Measurements from ENCODE around the gene ICAM1. TPM values are rescaled to one million over a fixed set of nuclear protein-coding genes. Genes with fewer than 3 reads are reported as not detected.

ICAM1 gene
- total and polyA plus RNA-seq, 7 experiments from 2014 or later: 1.2 to 47.2 (median 4.2) TPM

DNA sequence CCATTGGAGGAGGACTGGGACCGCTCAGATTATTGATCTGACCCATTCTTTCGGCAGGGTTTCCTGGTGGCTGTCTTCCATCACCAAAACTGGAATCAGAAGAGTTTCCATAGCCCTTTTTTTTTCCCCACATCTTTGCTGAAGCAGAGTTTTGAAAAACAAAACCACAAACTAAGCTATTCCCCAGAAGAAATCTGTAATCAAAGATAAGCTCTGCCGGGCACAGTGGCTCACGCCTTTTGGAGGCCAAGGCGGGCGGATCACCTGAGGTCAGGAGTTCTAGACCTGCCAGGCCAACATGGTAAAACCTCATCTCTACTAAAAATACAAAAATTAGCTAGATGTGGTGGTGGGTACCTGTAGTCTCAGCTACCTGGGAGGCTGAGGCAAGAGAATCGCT is 4.2 kb upstream of the ICAM1 start:
- no peak overlapping the region for H3K4me3 Mint-ChIP-seq
- Histone ChIP-seq H3K36me3 (ENCODE audit: control insufficient read depth in 2 of 3, insufficient read depth in 3 of 3, low read length in 3 of 3) (no peaks in the 10 kb centered on the region), H3K27ac (ENCODE audit: low read depth, low read length) (no peak overlapping the region), H3K9me3 (ENCODE audit: control insufficient read depth in 2 of 3, low read length in 3 of 3) (no peaks in the 10 kb centered on the region), H3K4me1 (ENCODE audit: control insufficient read depth in 2 of 2, insufficient read depth in 2 of 2, low read length in 2 of 2) (peaks cover 7 to 8% of the 10 kb centered on the region in 2 donors), H3K4me3 (ENCODE audit: low read length) (no peak overlapping the region), H3K27me3 (ENCODE audit: control insufficient read depth in 2 of 2, insufficient read depth in 2 of 2, low read length in 2 of 2) (no peaks in the 10 kb centered on the region)
- H3K27ac Mint-ChIP-seq: no peak overlapping the region
- ChIA-PET POLR2A (no interaction called here), CTCF (interaction anchor here (0.6 to 6.4 kb wide), 6 partner anchors 24 to 137 kb away, joined by 3 to 146 read pairs (median 4); partner anchors contain the start of gene CDC37)
- peaks cover 0 to under 1% (median 0%) of the 10 kb centered on the region in 5 donors for H3K36me3 Mint-ChIP-seq
- H3K9me3 Mint-ChIP-seq: no peaks in the 10 kb centered on the region
- ATAC-seq (no peak), DNase-seq (no peak)
- intact Hi-C loops (cut with micrococcal nuclease): no loop called here
- H3K4me1 Mint-ChIP-seq: peaks cover 3 to 23% (median 9%) of the 10 kb centered on the region in 7 donors
- no peaks in the 10 kb centered on the region for H3K27me3 Mint-ChIP-seq

DNA sequence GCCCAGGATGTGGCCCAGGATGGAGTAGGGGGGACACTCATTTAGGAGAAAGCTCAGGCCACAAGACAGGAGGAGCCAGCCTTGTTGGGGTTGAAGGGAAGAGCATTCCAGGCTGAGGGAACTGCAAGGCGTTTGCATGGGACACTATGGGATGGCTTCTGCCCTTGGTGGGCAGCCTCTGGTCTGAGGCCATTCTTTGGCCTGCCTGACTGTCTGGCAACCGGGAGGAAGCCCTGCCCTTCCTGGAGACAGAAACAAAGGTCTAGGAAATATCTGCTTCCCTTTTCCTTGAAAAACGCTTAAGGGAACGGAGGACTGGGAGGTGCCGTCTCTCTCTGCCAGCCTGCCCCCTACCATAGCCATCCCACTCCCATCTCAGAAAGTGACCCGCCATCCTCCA is 2.8 kb upstream of the ICAM1 start:
- Mint-ChIP-seq H3K36me3 (peaks cover 0 to 1% (median 0%) of the 10 kb centered on the region in 5 donors), H3K4me1 (peaks cover 3 to 34% (median 18%) of the 10 kb centered on the region in 7 donors), H3K4me3 (peak overlapping the region in 2 of 10 donors; percentile 54 to 69), H3K9me3 (no peaks in the 10 kb centered on the region), H3K27me3 (no peaks in the 10 kb centered on the region), H3K27ac (no peak overlapping the region)
- POLR2A ChIA-PET: no interaction called here
- CTCF ChIA-PET: interaction anchor here (1.1 to 6.4 kb wide), 3 partner anchors 73 to 123 kb away, joined by 3 to 146 read pairs (median 32); no protein-coding TSS in a partner anchor
- ATAC-seq (no peak), DNase-seq (no peak)
- Histone ChIP-seq H3K4me1 (ENCODE audit: control insufficient read depth in 2 of 2, insufficient read depth in 2 of 2, low read length in 2 of 2) (peaks cover 7 to 13% of the 10 kb centered on the region in 2 donors), H3K9me3 (ENCODE audit: control insufficient read depth in 2 of 3, low read length in 3 of 3) (no peaks in the 10 kb centered on the region), H3K27ac (ENCODE audit: low read depth, low read length) (no peak overlapping the region), H3K36me3 (ENCODE audit: control insufficient read depth in 2 of 3, insufficient read depth in 3 of 3, low read length in 3 of 3) (no peaks in the 10 kb centered on the region), H3K4me3 (ENCODE audit: low read length) (no peak overlapping the region), H3K27me3 (ENCODE audit: control insufficient read depth in 2 of 2, insufficient read depth in 2 of 2, low read length in 2 of 2) (no peaks in the 10 kb centered on the region)
- intact Hi-C loops (cut with micrococcal nuclease): no loop called here

GRCh38 chr19:10269333-10270179 is 1.4 kb upstream of the ICAM1 start:
- peak overlapping the region; percentile 79 to 96 (median 88) for H3K27ac Mint-ChIP-seq
- POLR2A ChIA-PET: interaction anchor here (1.3 to 3.5 kb wide), 8 partner anchors 18 to 123 kb away, joined by 4 to 31 read pairs (median 6); partner anchors contain the start of genes ICAM5, MRPL4 and TYK2
- H3K36me3 Mint-ChIP-seq: peaks cover 0 to 6% (median 3%) of the 10 kb centered on the region in 5 donors
- Histone ChIP-seq H3K27me3 (ENCODE audit: control insufficient read depth in 2 of 2, insufficient read depth in 2 of 2, low read length in 2 of 2) (no peaks in the 10 kb centered on the region), H3K4me1 (ENCODE audit: control insufficient read depth in 2 of 2, insufficient read depth in 2 of 2, low read length in 2 of 2) (peaks cover 7 to 13% of the 10 kb centered on the region in 2 donors), H3K36me3 (ENCODE audit: control insufficient read depth in 2 of 3, insufficient read depth in 3 of 3, low read length in 3 of 3) (peaks cover 0 to 1% (median 0%) of the 10 kb centered on the region in 3 experiments), H3K4me3 (ENCODE audit: low read length) (peak overlapping the region; percentile 78), H3K27ac (ENCODE audit: low read depth, low read length) (peak overlapping the region; percentile 75), H3K9me3 (ENCODE audit: control insufficient read depth in 2 of 3, low read length in 3 of 3) (no peaks in the 10 kb centered on the region)
- no peaks in the 10 kb centered on the region for H3K9me3 Mint-ChIP-seq
- intact Hi-C loops (cut with micrococcal nuclease): loop anchor here (1.0 to 5.0 kb wide), 9 partner anchors 10 to 298 kb away; partner anchors contain the start of genes RAVER1 (in 2 of the 2), TYK2 (in 2 of the 2), CDKN2D (in 1 of the 2) and ICAM3 (in 1 of the 2)
- peak overlapping the region; percentile 80 to 88 (median 86) for H3K4me3 Mint-ChIP-seq
- H3K4me1 Mint-ChIP-seq: peaks cover 8 to 39% (median 23%) of the 10 kb centered on the region in 7 donors
- CTCF ChIA-PET: interaction anchor here (0.5 to 6.4 kb wide), 23 partner anchors 9 to 1692 kb away, joined by 3 to 146 read pairs (median 4); partner anchors contain the start of genes FDX2, ICAM4, MYO1F and TYK2
- no peaks in the 10 kb centered on the region for H3K27me3 Mint-ChIP-seq
- DNase-seq (peak; percentile 69 to 92 (median 85)), ATAC-seq (peak; percentile 68)

GRCh38 chr19:10270180-10270615 is 722 bp upstream of the ICAM1 start:
- H3K4me3 ChIP-seq (ENCODE audit: low read length): peak overlapping the region; percentile 78
- DNase-seq (peak in 5 of 9 donors; percentile 28 to 86 (median 39)), ATAC-seq (peak; percentile 76)
- H3K27me3 Mint-ChIP-seq: no peaks in the 10 kb centered on the region
- peaks cover 8 to 44% (median 23%) of the 10 kb centered on the region in 7 donors for H3K4me1 Mint-ChIP-seq
- no peaks in the 10 kb centered on the region for H3K9me3 ChIP-seq (ENCODE audit: control insufficient read depth in 2 of 3, low read length in 3 of 3)
- H3K36me3 ChIP-seq (ENCODE audit: control insufficient read depth in 2 of 3, insufficient read depth in 3 of 3, low read length in 3 of 3): peaks cover 0 to 7% (median 0%) of the 10 kb centered on the region in 3 experiments
- no peaks in the 10 kb centered on the region for H3K27me3 ChIP-seq (ENCODE audit: control insufficient read depth in 2 of 2, insufficient read depth in 2 of 2, low read length in 2 of 2)
- peak overlapping the region; percentile 79 to 96 (median 88) for H3K27ac Mint-ChIP-seq
- H3K9me3 Mint-ChIP-seq: no peaks in the 10 kb centered on the region
- peaks cover 7 to 13% of the 10 kb centered on the region in 2 donors for H3K4me1 ChIP-seq (ENCODE audit: control insufficient read depth in 2 of 2, insufficient read depth in 2 of 2, low read length in 2 of 2)
- intact Hi-C loops (cut with micrococcal nuclease): loop anchor here (1.0 to 5.0 kb wide), 4 partner anchors 19 to 297 kb away; partner anchors contain the start of genes TYK2 (in 2 of the 2), CDKN2D (in 1 of the 2), ICAM5 (in 1 of the 2) and KRI1 (in 1 of the 2)
- CTCF ChIA-PET: interaction anchor here (0.5 to 6.4 kb wide), 21 partner anchors 8 to 1116 kb away, joined by 3 to 146 read pairs (median 6); partner anchors contain the start of genes ICAM4 and TYK2
- peak overlapping the region; percentile 75 for H3K27ac ChIP-seq (ENCODE audit: low read depth, low read length)
- H3K36me3 Mint-ChIP-seq: peaks cover 0 to 11% (median 3%) of the 10 kb centered on the region in 5 donors
- H3K4me3 Mint-ChIP-seq: peak overlapping the region; percentile 80 to 88 (median 86)
- POLR2A ChIA-PET: interaction anchor here (0.7 to 3.5 kb wide), 11 partner anchors 16 to 128 kb away, joined by 3 to 31 read pairs (median 6); partner anchors contain the start of genes ICAM4, ICAM5, MRPL4 and RAVER1

GRCh38 chr19:10271543-10272086 is 695 bp downstream of the ICAM1 start:
- H3K4me1 ChIP-seq (ENCODE audit: control insufficient read depth in 2 of 2, insufficient read depth in 2 of 2, low read length in 2 of 2): peaks cover 7 to 13% of the 10 kb centered on the region in 2 donors
- no peaks in the 10 kb centered on the region for H3K9me3 ChIP-seq (ENCODE audit: control insufficient read depth in 2 of 3, low read length in 3 of 3)
- H3K4me3 ChIP-seq (ENCODE audit: low read length): peak overlapping the region; percentile 78
- intact Hi-C loops (cut with micrococcal nuclease): loop anchor here (1.0 to 5.0 kb wide), 4 partner anchors 18 to 296 kb away; partner anchors contain the start of genes TYK2 (in 2 of the 2), CDKN2D (in 1 of the 2), ICAM5 (in 1 of the 2) and KRI1 (in 1 of the 2)
- H3K36me3 Mint-ChIP-seq: peaks cover 0 to 14% (median 3%) of the 10 kb centered on the region in 5 donors
- peak; percentile 41 for ATAC-seq
- ChIA-PET POLR2A (interaction anchor here (0.6 to 3.5 kb wide), 17 partner anchors 15 to 380 kb away, joined by 3 to 31 read pairs (median 4); partner anchors contain the start of genes FDX2, ICAM4, ICAM5 and MRPL4), CTCF (interaction anchor here (0.6 to 6.4 kb wide), 16 partner anchors 9 to 341 kb away, joined by 3 to 146 read pairs (median 5); partner anchors contain the start of genes ICAM4 and TYK2)
- H3K27ac Mint-ChIP-seq: peak overlapping the region; percentile 59 to 96 (median 86)
- H3K27me3 Mint-ChIP-seq: no peaks in the 10 kb centered on the region
- peak overlapping the region; percentile 80 to 88 (median 86) for H3K4me3 Mint-ChIP-seq
- no peaks in the 10 kb centered on the region for H3K27me3 ChIP-seq (ENCODE audit: control insufficient read depth in 2 of 2, insufficient read depth in 2 of 2, low read length in 2 of 2)
- no peaks in the 10 kb centered on the region for H3K9me3 Mint-ChIP-seq
- H3K27ac ChIP-seq (ENCODE audit: low read depth, low read length): peak overlapping the region; percentile 75
- peaks cover 0 to 9% (median 0%) of the 10 kb centered on the region in 3 experiments for H3K36me3 ChIP-seq (ENCODE audit: control insufficient read depth in 2 of 3, insufficient read depth in 3 of 3, low read length in 3 of 3)
- DNase-seq: peak in 1 of 9 donors; percentile 12
- H3K4me1 Mint-ChIP-seq: peaks cover 8 to 47% (median 23%) of the 10 kb centered on the region in 7 donors

Measured in naive thymus-derived CD4-positive, alpha-beta T cell (primary cell).